Keratinocyte (primary cell): ENCODE measurements around the gene EPHB3. TPM values are rescaled to one million over a fixed set of nuclear protein-coding genes. Genes with fewer than 3 reads are reported as not detected.

ENCODE experiments used
- DNase-seq: peaks from one replicate; pipeline ENCODE4 v3.0.0-alpha.2; 2011; ENCODE audit warnings: low read depth, missing footprints, low spot score
- FAIRE-seq: peaks from 2 replicates; lab custom pipeline; 2011; peaks lifted over from hg19 to GRCh38; lab: Jason Lieb, UNC
- H2AFZ ChIP-seq: 2 replicates; pipeline ENCODE4 v1.6.0; 2012; ENCODE audit warnings: low read length, control low read depth, inconsistent platforms; ENCODE audit not compliant: control insufficient read depth
- H3K27ac ChIP-seq: 2 replicates; pipeline ENCODE4 v1.5.1; 2011; ENCODE audit warnings: low read length; ENCODE audit not compliant: control insufficient read depth, insufficient read depth
- H3K27me3 ChIP-seq: 3 replicates; pipeline ENCODE4 v1.6.0; 2011; ENCODE audit warnings: low read length; ENCODE audit not compliant: control insufficient read depth, insufficient read depth; ENCODE audit errors: extremely low read depth
- H3K36me3 ChIP-seq, 2 experiments: 2 replicates in 1 of 2; 3 replicates in 1 of 2; pipeline ENCODE4 v1.5.1; 2011; ENCODE audit warnings: low read length in 2 of 2, mild to moderate bottlenecking in 1 of 2; ENCODE audit not compliant: control insufficient read depth in 2 of 2, insufficient read depth in 2 of 2; ENCODE audit errors: extremely low read depth in 1 of 2
- H3K4me1 ChIP-seq: 3 replicates; pipeline ENCODE4 v1.5.1; 2011; ENCODE audit warnings: low read length; ENCODE audit not compliant: control insufficient read depth, insufficient read depth; ENCODE audit errors: extremely low read depth
- H3K4me2 ChIP-seq: 3 replicates; pipeline ENCODE4 v1.6.0; 2011; ENCODE audit warnings: low read depth, low read length; ENCODE audit not compliant: control insufficient read depth, insufficient read depth; ENCODE audit errors: extremely low read depth
- H3K4me3 ChIP-seq, 3 experiments: fragments of 200-600 bp in 1 of 3; sonication (generic) in 1 of 3; 2 replicates in 2 of 3; 3 replicates in 1 of 3; pipeline ENCODE4 v1.5.1; 2011 to 2016; ENCODE audit warnings: low read length in 3 of 3, mild to moderate bottlenecking in 3 of 3, control low read depth in 2 of 3, inconsistent platforms in 1 of 3, low read depth in 1 of 3, mixed read lengths in 1 of 3, mixed run types in 1 of 3, moderate library complexity in 1 of 3; ENCODE audit not compliant: control insufficient read depth in 2 of 3, insufficient read depth in 2 of 3; ENCODE audit errors: extremely low read depth in 1 of 3
- H3K79me2 ChIP-seq: 2 replicates; pipeline ENCODE4 v1.6.0; 2012; ENCODE audit warnings: low read length; ENCODE audit not compliant: control insufficient read depth, insufficient read depth
- H3K9ac ChIP-seq: 3 replicates; pipeline ENCODE4 v1.6.0; 2011; ENCODE audit warnings: low read length; ENCODE audit not compliant: control insufficient read depth, insufficient read depth; ENCODE audit errors: extremely low read depth
- H3K9me1 ChIP-seq: 3 replicates; pipeline ENCODE4 v1.6.0; 2011; ENCODE audit warnings: low read length; ENCODE audit not compliant: control insufficient read depth, insufficient read depth; ENCODE audit errors: extremely low read depth
- H3K9me3 ChIP-seq: 2 replicates; pipeline ENCODE4 v1.5.1; 2012; ENCODE audit warnings: low read depth, low read length; ENCODE audit not compliant: control insufficient read depth
- H4K20me1 ChIP-seq: 3 replicates; pipeline ENCODE4 v1.6.0; 2011; ENCODE audit warnings: low read length; ENCODE audit not compliant: control insufficient read depth, insufficient read depth; ENCODE audit errors: extremely low read depth
- CTCF ChIP-seq, 3 experiments: IDR thresholded peaks in 1 of 3; conservative IDR thresholded peaks in 1 of 3; optimal IDR thresholded peaks in 1 of 3; 2 replicates in 2 of 3; 3 replicates in 1 of 3; pipeline versions ENCODE3 to v1.5.1; 2011; ENCODE audit warnings: low read length in 3 of 3, mild to moderate bottlenecking in 3 of 3, moderate library complexity in 2 of 3, control low read depth in 1 of 3, inconsistent platforms in 1 of 3; ENCODE audit not compliant: insufficient read depth in 2 of 3; ENCODE audit errors: extremely low read depth in 1 of 3
- EZH2 ChIP-seq: IDR thresholded peaks from one replicate; pipeline ENCODE4 v1.6.1; 2012; ENCODE audit warnings: inconsistent platforms, mild to moderate bottlenecking, low read length, moderate library complexity
- dilution Hi-C: fragments of 300-500 bp; cut with MboI; formaldehyde crosslinking; loops from one replicate; pipeline ENCODE4 v1.7.0; 2020; ENCODE audit warnings: low sequenced_read_pairs; ENCODE audit not compliant: extremely low pct_ligation_motif_present
- polyA minus RNA-seq, 3 experiments: library from RNA; depleted of rRNA, polyadenylated mRNA; stranded (reverse); fragments of >200 nt; gene quantifications; 1 replicate in 1 of 3; 2 replicates in 1 of 3; 3 replicates in 1 of 3; pipeline ENCODE4 v1.2.3, GENCODE V29; 2011
- polyA plus RNA-seq, 5 experiments: library from polyadenylated mRNA; depleted of rRNA in 3 of 5; stranded (reverse) in 3 of 5; stranded (forward) in 1 of 5; unstranded in 1 of 5; fragments of >200 nt; gene quantifications; 1 replicate in 1 of 5; 2 replicates in 3 of 5; 3 replicates in 1 of 5; pipeline versions ENCODE4 v1.2.1 to v1.2.3, GENCODE V29; 2011 to 2012; ENCODE audit warnings: missing spikeins in 2 of 5, low read depth in 1 of 5, low replicate concordance in 1 of 5

The EPHB3 gene
- 2.2 to 6.7 TPM (median 3.7 TPM) in 3 replicates for polyA plus RNA-seq
- 13.7 TPM for polyA plus RNA-seq (2011; ENCODE audit: low read depth)
- 1.3 and 3.2 TPM in 2 replicates for polyA plus RNA-seq (2011; cell fraction: cytosol; rRNA removed)
- 21.1 and 21.6 TPM in 2 replicates for polyA plus RNA-seq (2011; cell fraction: nucleus; rRNA removed)
- polyA plus RNA-seq (2012; ENCODE audit: low replicate concordance) = 8.3 and 66.7 TPM in 2 replicates
- 8.0 to 36.6 TPM (median 14.7 TPM) in 3 replicates for polyA minus RNA-seq
- 7.1 TPM for polyA minus RNA-seq (2011; cell fraction: cytosol; rRNA and poly(A)+ RNA removed)
- polyA minus RNA-seq (2011; cell fraction: nucleus; rRNA and poly(A)+ RNA removed) = 28.8 and 31.2 TPM in 2 replicates

GRCh38 chr3:184561061-184561912, at the start of gene EPHB3:
Gene EPHB3 (plus strand): TSS chr3:184561785. CDS start chr3:184562236, 451 bp downstream.
- Histone ChIP-seq H3K4me1 (peaks cover 42% of the 10 kb centered on the region), H3K79me2 (peaks cover 16% of the 10 kb centered on the region), H4K20me1 (no peaks in the 10 kb centered on the region), H3K9me3 (no peaks in the 10 kb centered on the region), H3K9me1 (no peaks in the 10 kb centered on the region), H3K27ac (no peak within 1 kb of the TSS), H3K4me2 (peak within 1 kb of the TSS; percentile 96), H3K36me3 (no peaks in the 10 kb centered on the region), H3K9ac (peak within 1 kb of the TSS; percentile 69), H3K4me3 (peak within 1 kb of the TSS; percentile 71 to 75 (median 72)), H2AFZ (peak within 1 kb of the TSS; percentile 77), H3K27me3 (peaks cover 6% of the 10 kb centered on the region)
- DNase-seq (peak; percentile 94), FAIRE-seq (peak; percentile 82)
- no peak for TF ChIP-seq EZH2
- peak in 2 of 3 experiments; percentile 96 to 100 for TF ChIP-seq CTCF (optimal IDR thresholded peaks at IDR 0.05 in 1 of 3, IDR thresholded peaks at IDR 0.05 in 1 of 3, conservative IDR thresholded peaks at IDR 0.05 in 1 of 3; ENCODE audit: extremely low read depth in 1 of 3, insufficient read depth in 2 of 3, low read length in 3 of 3)
- dilution Hi-C loops = no loop called here

GRCh38 chr3:184512621-184513020, 49.0 kb upstream of the EPHB3 start:
- dilution Hi-C loops = no loop called here

More at GRCh38 chr3:184512621-184513020, 49.0 kb upstream of the EPHB3 start:
- Histone ChIP-seq H3K79me2 (no peaks in the 10 kb centered on the region), H3K9ac (no peak overlapping the region), H2AFZ (no peak overlapping the region), H3K27me3 (peaks cover 23% of the 10 kb centered on the region), H3K9me3 (no peaks in the 10 kb centered on the region), H3K9me1 (no peaks in the 10 kb centered on the region), H3K27ac (no peak overlapping the region), H3K4me2 (no peak overlapping the region), H3K4me1 (peaks cover 2% of the 10 kb centered on the region), H3K36me3 (no peaks in the 10 kb centered on the region), H3K4me3 (no peak overlapping the region), H4K20me1 (no peaks in the 10 kb centered on the region)
- DNase-seq = no peak
- TF ChIP-seq EZH2 (no peak), CTCF (optimal IDR thresholded peaks at IDR 0.05 in 1 of 3, IDR thresholded peaks at IDR 0.05 in 1 of 3, conservative IDR thresholded peaks at IDR 0.05 in 1 of 3; ENCODE audit: extremely low read depth in 1 of 3, insufficient read depth in 2 of 3, low read length in 3 of 3) (no peak)
- no peak for FAIRE-seq
